PC-3 (cell line): ENCODE data around the gene B4GALT5. TPM values are rescaled to one million over a fixed set of nuclear protein-coding genes. Genes with fewer than 3 reads are reported as not detected.
"Not testable (repeated sequence)": the region's sequence is repeated elsewhere in the genome, so short reads cannot be mapped to it uniquely, and the experiment has no call there.

Source experiments
- ATAC-seq: fragments of 200-7000 bp; cut with Tn5 transposase; 2 replicates; pipeline ENCODE4 v1.9.1; 2020; ENCODE audit warnings: mild to moderate bottlenecking, moderate library complexity
- BruUV-seq: library from RNA; stranded (reverse); fragments of 400-500 nt; replicated peaks from 2 replicates; lab custom pipeline; 2021; lab: Mats Ljungman, UMichigan
- CTCF ChIA-PET: fragments of 300-600 bp; sonication (Branson Sonifier 250); formaldehyde crosslinking; loops from one replicate; lab custom pipeline; 2022; ENCODE audit warnings: antibody characterized with exemption; lab: Charles Lee
- POLR2A ChIA-PET: fragments of 300-600 bp; sonication (Branson Sonifier 250); formaldehyde crosslinking; loops from one replicate; lab custom pipeline; 2022; ENCODE audit warnings: antibody characterized with exemption; ENCODE audit not compliant: unreplicated experiment; lab: Charles Lee
- DNase-seq: peaks from one replicate; pipeline ENCODE4 v3.0.0-alpha.2; 2015
- H2AFZ ChIP-seq: fragments of 300-600 bp; sonication (generic); 2 replicates; pipeline ENCODE4 v1.6.0; 2016; ENCODE audit warnings: antibody characterized with exemption, low read length
- H3F3A ChIP-seq: fragments of 300-600 bp; sonication (generic); one replicate; pipeline ENCODE4 v1.6.0; 2017; ENCODE audit warnings: antibody characterized with exemption, low read length, control low read depth, mild to moderate bottlenecking; ENCODE audit not compliant: unreplicated experiment
- H3K27ac ChIP-seq: fragments of 300-600 bp; sonication (generic); 2 replicates; pipeline ENCODE4 v1.5.1; 2016; ENCODE audit warnings: mild to moderate bottlenecking, low read length
- H3K27me3 ChIP-seq: fragments of 300-600 bp; sonication (generic); 2 replicates; pipeline ENCODE4 v1.6.1; 2016; ENCODE audit warnings: low read length, mixed read lengths
- H3K36me3 ChIP-seq: fragments of 300-600 bp; sonication (generic); 2 replicates; pipeline ENCODE4 v1.6.1; 2016; ENCODE audit warnings: low read depth, mixed run types, low read length, mixed read lengths
- H3K4me1 ChIP-seq: fragments of 300-600 bp; sonication (generic); 2 replicates; pipeline ENCODE4 v1.5.1; 2016; ENCODE audit warnings: low read length; ENCODE audit not compliant: insufficient read depth
- H3K4me2 ChIP-seq: fragments of 300-600 bp; sonication (generic); 2 replicates; pipeline ENCODE4 v1.6.0; 2016; ENCODE audit warnings: low read length
- H3K4me3 ChIP-seq: fragments of 300-600 bp; sonication (generic); 2 replicates; pipeline ENCODE4 v1.5.1; 2016; ENCODE audit warnings: mild to moderate bottlenecking, low read length, mixed read lengths
- H3K79me2 ChIP-seq: fragments of 300-600 bp; sonication (generic); 2 replicates; pipeline ENCODE4 v1.6.1; 2017; ENCODE audit warnings: low read length, mixed read lengths
- H3K9ac ChIP-seq: fragments of 300-600 bp; sonication (generic); 2 replicates; pipeline ENCODE4 v1.6.0; 2016; ENCODE audit warnings: mild to moderate bottlenecking, low read length
- H3K9me2 ChIP-seq: fragments of 300-600 bp; sonication (generic); replicated peaks from 2 replicates; pipeline ENCODE4 v1.6.1; 2016; ENCODE audit warnings: mixed run types, low read length, mixed read lengths
- H3K9me3 ChIP-seq: fragments of 300-600 bp; sonication (generic); 2 replicates; pipeline ENCODE4 v1.6.1; 2016; ENCODE audit warnings: low read length, mixed read lengths
- H4K20me1 ChIP-seq: fragments of 300-600 bp; sonication (generic); 2 replicates; pipeline ENCODE4 v1.6.1; 2016; ENCODE audit warnings: low read length, mixed read lengths
- CTCF ChIP-seq: fragments of 300-600 bp; sonication (generic); conservative IDR thresholded peaks from 2 replicates; pipeline ENCODE4 v1.5.1; 2017; ENCODE audit warnings: antibody characterized with exemption, low read depth, mild to moderate bottlenecking, low read length
- EZH2 ChIP-seq: fragments of 300-600 bp; sonication (generic); IDR thresholded peaks from one replicate; pipeline ENCODE4 v1.6.1; 2017; ENCODE audit warnings: antibody characterized with exemption, mild to moderate bottlenecking, low read length; ENCODE audit not compliant: unreplicated experiment
- EZH2phosphoT487 ChIP-seq: fragments of 300-600 bp; sonication (generic); IDR thresholded peaks from 2 replicates; pipeline ENCODE4 v1.6.1; 2018; ENCODE audit warnings: mild to moderate bottlenecking, antibody characterized with exemption, low read length, borderline replicate concordance
- intact Hi-C: fragments of 100-400 bp; cut with micrococcal nuclease; formaldehyde crosslinking; loops from 2 replicates; pipeline ENCODE4 v1.9.0; 2023
- total RNA-seq: library from RNA; depleted of rRNA; stranded (reverse); fragments of >200 nt; gene quantifications from 2 replicates; pipeline ENCODE4 v1.2.3, GENCODE V29; 2014

Gene B4GALT5
- total RNA-seq, 1 experiment from 2014 or later = 18.1 TPM

- H3F3A ChIP-seq = no peaks in the 10 kb centered on the region
- no peaks in the 10 kb centered on the region for H4K20me1 ChIP-seq
- H3K27ac ChIP-seq = no peak overlapping the region
- no peak overlapping the region for H2AFZ ChIP-seq
- H3K36me3 ChIP-seq = no peaks in the 10 kb centered on the region
- TF ChIP-seq EZH2phosphoT487 (no peak), CTCF (no peak), EZH2 (no peak)
- H3K9me3 ChIP-seq = no peaks in the 10 kb centered on the region
- no peak overlapping the region for H3K4me2 ChIP-seq
- no peaks in the 10 kb centered on the region for H3K79me2 ChIP-seq
- peaks cover 3% of the 10 kb centered on the region; the same call in 1 of the 2 replicates for H3K4me1 ChIP-seq
- POLR2A ChIA-PET = no interaction called here
- H3K27me3 ChIP-seq = no peaks in the 10 kb centered on the region
- H3K9me2 ChIP-seq = no peaks in the 10 kb centered on the region
- H3K9ac ChIP-seq = no peak overlapping the region
- ATAC-seq = peak; percentile 31; the same call in 1 of the 2 replicates
- H3K4me3 ChIP-seq = no peak overlapping the region
- CTCF ChIA-PET = interaction anchor here (1.2 kb wide), 1 partner anchor 116 kb away, joined by 3 read pairs; no protein-coding TSS in a partner anchor
- intact Hi-C loops = loop anchor here (5.0 kb wide), 1 partner anchor 123 kb away; no protein-coding TSS in a partner anchor
- peak; percentile 38 for DNase-seq
- BruUV-seq = no TSS peak
Measured at GRCh38 chr20:49724408-49725223, 10.9 kb upstream of the B4GALT5 start.

- H3K4me3 ChIP-seq, BruUV-seq, H3K27me3 ChIP-seq, DNase-seq, H4K20me1 ChIP-seq, H3K4me2 ChIP-seq, H3K9me2 ChIP-seq, CTCF ChIA-PET, H3K79me2 ChIP-seq, H2AFZ ChIP-seq, H3K36me3 ChIP-seq, H3K9me3 ChIP-seq, H3K27ac ChIP-seq, ATAC-seq, H3K9ac ChIP-seq, H3F3A ChIP-seq, POLR2A ChIA-PET, H3K4me1 ChIP-seq: not testable (repeated sequence)
- intact Hi-C loops = loop anchor here (2.0 to 5.0 kb wide), 2 partner anchors 113 to 124 kb away; no protein-coding TSS in a partner anchor
Measured at GRCh38 chr20:49723758-49724157, 10.1 kb upstream of the B4GALT5 start.

- H3K4me2 ChIP-seq, H3K36me3 ChIP-seq, CTCF ChIA-PET, ATAC-seq, DNase-seq, POLR2A ChIA-PET, H3K27me3 ChIP-seq, H3K9me3 ChIP-seq, H3K79me2 ChIP-seq, BruUV-seq, H3F3A ChIP-seq, H3K9me2 ChIP-seq, H4K20me1 ChIP-seq, H2AFZ ChIP-seq, H3K4me3 ChIP-seq, H3K27ac ChIP-seq, H3K9ac ChIP-seq: not testable (repeated sequence)
- intact Hi-C loops = loop anchor here (5.0 kb wide), 1 partner anchor 126 kb away; no protein-coding TSS in a partner anchor
- H3K4me1 ChIP-seq = peaks cover 14% of the 10 kb centered on the region
Measured at GRCh38 chr20:49721326-49721725, 7.6 kb upstream of the B4GALT5 start.
